Heart right ventricle (tissue), 16 donors: ENCODE results near the gene JAG1. TPM values are rescaled to one million over a fixed set of nuclear protein-coding genes. Genes with fewer than 3 reads are reported as not detected.

ENCODE experiments used
- ATAC-seq, 8 donors: fragments of 200-7000 bp; cut with Tn5 transposase; one replicate each; pipeline ENCODE4 v1.9.1; 2020; ENCODE audit warnings: mild to moderate bottlenecking in 8 of 8, moderate library complexity in 8 of 8, moderate number of reproducible peaks in 1 of 8
- DNase-seq, 2 donors: peaks; one replicate each; pipeline ENCODE4 v3.0.0-alpha.2; 2020
- H3K27ac ChIP-seq, 10 donors: fragments of 200-600 bp; sonication (generic) in 2 of 10; one replicate each; pipeline versions ENCODE4 v1.5.0 to v1.8.0; 2020 to 2022; ENCODE audit warnings: mild to moderate bottlenecking in 3 of 10
- H3K27me3 ChIP-seq, 7 donors: fragments of 200-600 bp; one replicate each; pipeline ENCODE4 v1.8.0; 2021 to 2022; ENCODE audit warnings: mild to moderate bottlenecking in 2 of 7
- H3K36me3 ChIP-seq, 9 donors: fragments of 200-600 bp; sonication (generic) in 1 of 9; one replicate each; pipeline versions ENCODE4 v1.5.0 to v1.8.0; 2020 to 2022; ENCODE audit warnings: mild to moderate bottlenecking in 2 of 9
- H3K4me1 ChIP-seq, 9 donors: fragments of 200-600 bp; sonication (generic) in 1 of 9; one replicate each; pipeline versions ENCODE4 v1.5.0 to v1.8.0; 2020 to 2022; ENCODE audit warnings: mild to moderate bottlenecking in 4 of 9
- H3K4me3 ChIP-seq, 10 donors: fragments of 200-600 bp; sonication (generic) in 2 of 10; one replicate each; pipeline versions ENCODE4 v1.5.0 to v1.8.0; 2020 to 2022; ENCODE audit warnings: mild to moderate bottlenecking in 7 of 10, moderate library complexity in 2 of 10
- H3K9me3 ChIP-seq, 11 donors: fragments of 200-600 bp in 10 of 11; sonication (generic) in 2 of 11; one replicate each; pipeline versions ENCODE4 v1.5.0 to v1.8.0; 2013 to 2022; ENCODE audit warnings: mild to moderate bottlenecking in 2 of 11, control low read depth in 1 of 11, moderate library complexity in 1 of 11
- CTCF ChIP-seq, 9 donors: fragments of 200-600 bp; sonication (generic) in 2 of 9; IDR thresholded peaks; one replicate each; pipeline versions ENCODE4 v1.5.0 to v1.8.0; 2021 to 2022; ENCODE audit warnings: antibody characterized with exemption in 9 of 9, mild to moderate bottlenecking in 5 of 9, moderate library complexity in 1 of 9
- WGBS, 2 donors: extraction: QIAGEN DNeasy Blood & Tissue Kit; methylation state at CpG; one replicate each; pipeline ENCODE4 v1.1.7; 2013; ENCODE audit warnings: inconsistent platforms in 1 of 2; 5-methylcytosine and 5-hydroxymethylcytosine counted together
- intact Hi-C, 10 donors: fragments of 100-400 bp; cut with DNase I; formaldehyde crosslinking; loops; one replicate each; pipeline versions ENCODE4 v1.11.1 to v1.14.2; 2022
- polyA plus RNA-seq, 2 donors: library from polyadenylated mRNA; stranded (reverse); fragments of 200-250 nt; gene quantifications; one replicate each; pipeline ENCODE4 v1.2.3, GENCODE V29; 2013
- total RNA-seq, 10 donors: library from RNA; stranded (reverse); fragmentation: NEBNext Ultra II Directional in 3 of 10; extraction: Animal tissue kit (Norgen Biotek cat#: 25700) in 3 of 10; gene quantifications; one replicate each; pipeline versions ENCODE4 v1.2.1 to v1.2.4, GENCODE V29; 2021 to 2023
- donor health status: Arrhythmogenic right ventricular cardiomyopathy.
- donor health status: ischemic (EF 13 %, LVEDD 7.1; RV severe dilation, severe dysfunction).
- donor health status: healthy with polysubstance abuse.
- donor health status: DM: no; HTN: yes; CAD: no.
- donor health status: DM: no; HTN: no; CAD: no.
- donor health status: ischemic (EF 25% LVEDD 6.9; RV normal size, moderate dysfunction).
- donor health status: ischemic (EF 25% LVEDD 5.7; RV mildly dilated, moderate dysfunction).
- donor health status: healthy.
- donor health status: DM: yes; HTN: yes; CAD: no.
- donor health status: Ischemic cardiomyopathy.
- donor health status: ischemic (EF 35%, LVEDD 5.7; RV mildly dilated, moderate dysfunction).
- donor health status: nonischemic (EF 11% LVEDD 7.7; RV severe dilation, severe dysfunction).
- donor health status: DM: yes; HTN: yes; CAD: no.
- donor health status: PGD.
- donor health status: ischemic (EF 29% LVEDD 5.4; RV normal size, mild dysfunction).
- donor health status: nonischemic (EF 23%, LVEDD 6.1; RV moderate dilation, normal function).

The JAG1 gene
- total and polyA plus RNA-seq, 12 donors = 11.1 to 38.2 (median 25.5) TPM

GRCh38 chr20:10662661-10663458 is 10.9 kb downstream of the JAG1 start:
- no peak overlapping the region for H3K4me3 ChIP-seq
- no peaks in the 10 kb centered on the region for H3K27me3 ChIP-seq
- no peak for TF ChIP-seq CTCF (IDR thresholded peaks at IDR 0.05)
- peaks cover 0 to 95% (median 24%) of the 10 kb centered on the region in 9 donors for H3K36me3 ChIP-seq
- DNase-seq = no peak
- WGBS, 2 donors = 81 to 82% methylated on average over 10 of the region's 10 CpGs
- H3K27ac ChIP-seq = peak overlapping the region in 3 of 10 donors; percentile 5 to 45 (median 29)
- peaks cover 11 to 97% (median 77%) of the 10 kb centered on the region in 9 donors for H3K4me1 ChIP-seq
- no peak for ATAC-seq
- intact Hi-C loops = loop anchor here in 3 of 10 donors (10.0 kb wide), 1 partner anchor 108 kb away; no protein-coding TSS in a partner anchor
- H3K9me3 ChIP-seq = no peaks in the 10 kb centered on the region

GRCh38 chr20:10662151-10662550 is 11.6 kb downstream of the JAG1 start:
- H3K27me3 ChIP-seq = no peaks in the 10 kb centered on the region
- H3K36me3 ChIP-seq = peaks cover 0 to 95% (median 30%) of the 10 kb centered on the region in 9 donors
- H3K27ac ChIP-seq = peak overlapping the region in 1 of 10 donors; percentile 45
- no peak for DNase-seq
- no peak overlapping the region for H3K4me3 ChIP-seq
- TF ChIP-seq CTCF (IDR thresholded peaks at IDR 0.05) = no peak
- 83 to 87% methylated on average over 5 of the region's 5 CpGs for WGBS, 2 donors
- H3K9me3 ChIP-seq = no peaks in the 10 kb centered on the region
- no peak for ATAC-seq
- intact Hi-C loops = loop anchor here in 3 of 10 donors (10.0 kb wide), 1 partner anchor 107 kb away; no protein-coding TSS in a partner anchor
- peaks cover 7 to 97% (median 70%) of the 10 kb centered on the region in 9 donors for H3K4me1 ChIP-seq

GRCh38 chr20:10661261-10661660 is 12.5 kb downstream of the JAG1 start:
- Histone ChIP-seq H3K4me3 (no peak overlapping the region), H3K27ac (peak overlapping the region in 7 of 10 donors; percentile 15 to 62 (median 36)), H3K36me3 (peaks cover 0 to 95% (median 31%) of the 10 kb centered on the region in 9 donors), H3K4me1 (peaks cover 7 to 97% (median 61%) of the 10 kb centered on the region in 9 donors), H3K9me3 (no peaks in the 10 kb centered on the region), H3K27me3 (no peaks in the 10 kb centered on the region)
- intact Hi-C loops = loop anchor here in 3 of 10 donors (10.0 kb wide), 1 partner anchor 106 kb away; no protein-coding TSS in a partner anchor
- DNase-seq (no peak), ATAC-seq (no peak)
- TF ChIP-seq CTCF (IDR thresholded peaks at IDR 0.05) = no peak
- WGBS, 2 donors = 81 to 89% methylated on average over 4 of the region's 4 CpGs

- Histone ChIP-seq H3K27ac (peak overlapping the region in 7 of 10 donors; percentile 15 to 62 (median 39)), H3K4me3 (no peak overlapping the region), H3K4me1 (peaks cover 7 to 97% (median 61%) of the 10 kb centered on the region in 9 donors), H3K9me3 (no peaks in the 10 kb centered on the region), H3K27me3 (no peaks in the 10 kb centered on the region), H3K36me3 (peaks cover 0 to 95% (median 32%) of the 10 kb centered on the region in 9 donors)
- 61 to 64% methylated on average over 11 of the region's 11 CpGs for WGBS, 2 donors
- ATAC-seq (peak in 5 of 8 donors; percentile 26 to 73 (median 37)), DNase-seq (no peak)
- intact Hi-C loops = loop anchor here in 3 of 10 donors (10.0 kb wide), 1 partner anchor 106 kb away; no protein-coding TSS in a partner anchor
- TF ChIP-seq CTCF (IDR thresholded peaks at IDR 0.05) = no peak
Observed at GRCh38 chr20:10660661-10661060, 13.1 kb downstream of the JAG1 start.
